Tibial nerve (tissue), 4 donors: ENCODE measurements around the gene TRIP12. TPM values are rescaled to one million over a fixed set of nuclear protein-coding genes. Genes with fewer than 3 reads are reported as not detected.
"Not testable (repeated sequence)": the region's sequence is repeated elsewhere in the genome, so short reads cannot be mapped to it uniquely, and the experiment has no call there.

ENCODE experiments used
- DNase-seq, 2 donors: peaks; one replicate each; pipeline ENCODE4 v3.0.0-alpha.2; 2019; ENCODE audit warnings: low spot score in 2 of 2
- H3K27ac ChIP-seq, 4 donors: fragments of 200-600 bp; sonication (generic) in 3 of 4; one replicate each; pipeline ENCODE4 v1.5.1; 2017 to 2019; ENCODE audit warnings: mild to moderate bottlenecking in 1 of 4
- H3K27me3 ChIP-seq, 2 donors: fragments of 200-600 bp; sonication (generic) in 1 of 2; one replicate each; pipeline versions ENCODE4 v1.5.1 to v1.6.0; 2017 to 2019
- H3K36me3 ChIP-seq, 3 donors: fragments of 200-600 bp; sonication (generic); one replicate each; pipeline ENCODE4 v1.5.1; 2018 to 2019
- H3K4me1 ChIP-seq, 4 donors: fragments of 200-600 bp; sonication (generic) in 3 of 4; one replicate each; pipeline ENCODE4 v1.5.1; 2017 to 2019
- H3K4me3 ChIP-seq, 4 donors: fragments of 200-600 bp; sonication (generic) in 3 of 4; one replicate each; pipeline ENCODE4 v1.5.1; 2017 to 2019; ENCODE audit warnings: mild to moderate bottlenecking in 1 of 4, moderate library complexity in 1 of 4
- H3K9me3 ChIP-seq, 4 donors: fragments of 200-600 bp; sonication (generic) in 3 of 4; one replicate each; pipeline ENCODE4 v1.5.1; 2017 to 2019
- EP300 ChIP-seq, 2 donors: sonication (generic); formaldehyde crosslinking; IDR thresholded peaks; one replicate each; pipeline ENCODE4 v1.6.1; 2017; ENCODE audit warnings: antibody characterized with exemption in 2 of 2, mild to moderate bottlenecking in 1 of 2
- POLR2A ChIP-seq, 2 donors: fragments of 450-650 bp; IDR thresholded peaks; one replicate each; pipeline ENCODE4 v1.6.1; 2017; ENCODE audit warnings: antibody characterized with exemption in 2 of 2, mild to moderate bottlenecking in 2 of 2, moderate library complexity in 2 of 2
- WGBS, 2 donors: methylation state at CpG; one replicate each; pipeline ENCODE4 v1.1.5; 2018; 5-methylcytosine and 5-hydroxymethylcytosine counted together
- total RNA-seq, 4 donors: library from RNA; depleted of rRNA; stranded (reverse); fragments of >200 nt; gene quantifications; one replicate each; pipeline ENCODE4 v1.1.0, GENCODE V29; 2016
- TF ChIP-seq, protein P1 (sequence below), 5 experiments: fragments of 200-600 bp in 3 of 5; fragments of 450-650 bp in 2 of 5; sonication (generic) in 3 of 5; IDR thresholded peaks; one replicate each; pipeline ENCODE4 v1.5.1; 2016 to 2019; ENCODE audit warnings: antibody characterized with exemption in 5 of 5, mild to moderate bottlenecking in 3 of 5, moderate library complexity in 2 of 5

Gene TRIP12
- total RNA-seq, 4 donors from 2014 or later = 190 to 210 (median 202) TPM

DNA sequence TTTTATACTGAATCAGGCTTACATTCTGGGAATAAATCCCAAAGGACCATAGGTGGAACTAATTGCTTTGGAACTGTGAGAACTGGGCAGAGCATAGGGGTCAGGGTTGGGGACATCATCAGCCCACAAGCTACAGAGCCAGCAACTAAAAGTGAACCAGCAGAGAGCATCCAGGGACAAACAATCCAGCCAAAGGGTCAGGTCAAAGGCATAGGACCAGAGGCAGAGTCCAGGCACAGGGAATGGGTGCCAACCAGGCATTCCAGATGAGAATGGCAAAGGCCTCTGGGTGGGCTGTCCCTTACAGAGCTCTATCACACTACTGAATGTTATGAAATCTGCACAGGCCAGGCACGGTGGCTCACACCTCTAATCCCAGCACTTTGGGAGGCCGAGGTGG, 195.2 kb downstream of the TRIP12 start:
- no peak for TF ChIP-seq EP300 (IDR thresholded peaks at IDR 0.05)
- TF ChIP-seq POLR2A (IDR thresholded peaks at IDR 0.05) = no peak
- TF ChIP-seq, protein P1, sequence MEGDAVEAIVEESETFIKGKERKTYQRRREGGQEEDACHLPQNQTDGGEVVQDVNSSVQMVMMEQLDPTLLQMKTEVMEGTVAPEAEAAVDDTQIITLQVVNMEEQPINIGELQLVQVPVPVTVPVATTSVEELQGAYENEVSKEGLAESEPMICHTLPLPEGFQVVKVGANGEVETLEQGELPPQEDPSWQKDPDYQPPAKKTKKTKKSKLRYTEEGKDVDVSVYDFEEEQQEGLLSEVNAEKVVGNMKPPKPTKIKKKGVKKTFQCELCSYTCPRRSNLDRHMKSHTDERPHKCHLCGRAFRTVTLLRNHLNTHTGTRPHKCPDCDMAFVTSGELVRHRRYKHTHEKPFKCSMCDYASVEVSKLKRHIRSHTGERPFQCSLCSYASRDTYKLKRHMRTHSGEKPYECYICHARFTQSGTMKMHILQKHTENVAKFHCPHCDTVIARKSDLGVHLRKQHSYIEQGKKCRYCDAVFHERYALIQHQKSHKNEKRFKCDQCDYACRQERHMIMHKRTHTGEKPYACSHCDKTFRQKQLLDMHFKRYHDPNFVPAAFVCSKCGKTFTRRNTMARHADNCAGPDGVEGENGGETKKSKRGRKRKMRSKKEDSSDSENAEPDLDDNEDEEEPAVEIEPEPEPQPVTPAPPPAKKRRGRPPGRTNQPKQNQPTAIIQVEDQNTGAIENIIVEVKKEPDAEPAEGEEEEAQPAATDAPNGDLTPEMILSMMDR (IDR thresholded peaks at IDR 0.05) = no peak
- H3K27ac ChIP-seq = no peak overlapping the region
- no peaks in the 10 kb centered on the region for H3K36me3 ChIP-seq
- peaks cover 0 to 4% (median 0%) of the 10 kb centered on the region in 4 donors for H3K9me3 ChIP-seq
- no peaks in the 10 kb centered on the region for H3K27me3 ChIP-seq
- DNase-seq = no peak
- WGBS, 2 donors = 75 to 84% methylated on average over 2 of the region's 2 CpGs
- H3K4me3 ChIP-seq = no peak overlapping the region
- no peaks in the 10 kb centered on the region for H3K4me1 ChIP-seq

DNA sequence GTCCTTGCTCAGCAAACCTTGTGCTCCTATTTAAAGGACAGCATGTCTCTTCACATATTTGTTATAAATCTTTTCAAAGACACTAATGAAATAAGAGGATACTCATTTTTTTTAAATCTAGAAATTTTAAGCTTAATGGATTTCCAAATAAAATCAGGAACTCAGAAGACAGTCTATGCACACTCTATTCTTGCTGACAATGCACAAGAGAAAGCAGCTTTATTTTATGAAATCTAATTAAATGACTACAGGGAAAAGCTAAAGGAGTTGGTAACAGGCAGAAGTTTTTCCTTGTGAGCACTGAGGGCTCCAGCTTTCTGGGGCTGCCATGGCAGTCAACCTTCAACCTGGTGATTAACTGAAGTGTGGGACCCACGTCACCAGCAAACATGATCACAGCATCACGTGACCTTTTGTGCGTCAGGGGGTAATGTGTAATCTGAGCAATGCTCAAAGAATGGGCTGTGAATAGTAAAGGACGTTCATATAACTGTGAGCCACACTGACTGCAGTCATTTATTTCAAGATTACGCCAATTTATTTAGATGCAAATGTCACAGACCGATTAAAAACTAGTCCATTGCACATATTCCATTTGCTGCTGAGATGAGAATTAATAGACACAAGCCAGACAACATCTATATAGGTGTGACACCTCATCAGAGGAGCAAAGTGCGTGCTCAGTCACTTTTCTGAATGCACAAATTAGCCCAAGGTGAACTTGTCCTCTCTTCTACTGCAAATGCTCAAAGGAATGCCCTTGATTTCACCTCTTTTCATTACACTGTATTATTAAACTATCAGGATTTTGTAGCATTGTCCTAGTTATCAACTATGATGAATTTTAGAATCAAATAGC, 195.9 kb downstream of the TRIP12 start:
- TF ChIP-seq POLR2A (IDR thresholded peaks at IDR 0.05) = no peak
- no peak for TF ChIP-seq EP300 (IDR thresholded peaks at IDR 0.05)
- H3K4me1 ChIP-seq = no peaks in the 10 kb centered on the region
- no peak overlapping the region for H3K27ac ChIP-seq
- peaks cover 0 to 4% (median 0%) of the 10 kb centered on the region in 4 donors for H3K9me3 ChIP-seq
- WGBS, 2 donors = 51% methylated on average over 7 of the region's 7 CpGs
- no peak for DNase-seq
- no peak overlapping the region for H3K4me3 ChIP-seq
- H3K36me3 ChIP-seq = no peaks in the 10 kb centered on the region
- no peaks in the 10 kb centered on the region for H3K27me3 ChIP-seq

DNA sequence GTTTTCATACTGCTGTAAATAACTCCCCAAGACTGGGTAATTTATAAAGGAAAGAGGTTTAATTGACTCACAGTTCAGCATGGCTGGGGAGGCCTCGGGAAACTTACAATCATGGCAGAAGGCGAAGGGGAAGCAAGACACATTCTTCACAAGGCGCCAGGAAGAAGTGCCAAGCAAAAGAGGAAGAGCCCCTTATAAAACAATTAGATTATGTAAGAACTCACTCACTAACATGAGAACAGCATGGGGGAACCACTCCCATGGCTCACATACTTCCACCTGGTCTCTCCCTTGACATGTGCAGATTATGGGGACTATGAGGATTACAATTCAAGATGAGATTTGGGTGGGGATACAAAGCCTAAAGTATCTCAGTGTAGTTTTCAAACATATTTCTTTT, 198.6 kb downstream of the TRIP12 start:
- not testable (repeated sequence) for H3K4me1 ChIP-seq, H3K4me3 ChIP-seq, DNase-seq, H3K27me3 ChIP-seq, H3K36me3 ChIP-seq, H3K27ac ChIP-seq, H3K9me3 ChIP-seq
- 85 to 88% methylated on average over 3 of the region's 3 CpGs for WGBS, 2 donors

DNA sequence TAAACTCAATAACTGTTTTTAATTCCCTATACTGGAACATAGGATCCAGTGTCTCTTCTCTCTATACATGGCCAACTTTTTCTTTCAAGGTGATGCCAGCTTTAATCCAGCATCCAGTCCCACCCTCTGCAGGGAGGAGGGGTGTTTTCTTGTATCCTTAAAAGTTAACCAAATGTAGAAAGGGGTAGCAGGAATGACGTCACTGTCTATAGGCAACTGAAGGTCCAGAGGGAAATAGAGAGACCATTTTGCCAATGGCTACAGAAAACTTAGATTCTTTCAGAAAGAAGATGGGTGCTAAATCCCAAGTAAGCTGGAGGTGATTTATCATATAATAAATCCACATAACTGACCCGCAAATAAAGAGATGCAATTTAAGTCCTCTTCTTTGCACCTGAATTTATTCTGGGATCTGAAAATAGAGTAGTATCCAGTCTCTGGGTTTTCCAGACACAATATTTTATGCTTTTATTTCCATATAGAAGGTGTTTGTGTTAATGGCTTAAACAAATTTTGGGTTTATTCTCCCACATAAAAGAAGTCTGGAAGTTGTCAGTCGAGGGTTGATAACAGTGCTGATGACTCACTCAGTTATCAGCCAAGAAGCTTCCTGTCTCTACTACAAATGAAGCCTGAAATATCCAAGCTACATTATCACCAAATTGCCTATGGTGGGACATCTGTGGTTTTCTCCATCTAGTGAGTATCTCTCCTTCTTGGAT, 201.7 kb downstream of the TRIP12 start:
- Histone ChIP-seq H3K36me3 (no peaks in the 10 kb centered on the region), H3K9me3 (peaks cover 0 to 4% (median 0%) of the 10 kb centered on the region in 4 donors), H3K4me3 (no peak overlapping the region), H3K27me3 (peaks cover 0 to 34% of the 10 kb centered on the region in 2 donors), H3K27ac (no peak overlapping the region), H3K4me1 (peaks cover 0 to 4% (median 2%) of the 10 kb centered on the region in 4 donors)
- DNase-seq = no peak
- TF ChIP-seq, protein P1 (IDR thresholded peaks at IDR 0.05) = no peak
- TF ChIP-seq POLR2A (IDR thresholded peaks at IDR 0.05) (no peak), EP300 (IDR thresholded peaks at IDR 0.05) (no peak)
- WGBS, 2 donors = 64 to 68% methylated on average over 3 of the region's 3 CpGs

DNA sequence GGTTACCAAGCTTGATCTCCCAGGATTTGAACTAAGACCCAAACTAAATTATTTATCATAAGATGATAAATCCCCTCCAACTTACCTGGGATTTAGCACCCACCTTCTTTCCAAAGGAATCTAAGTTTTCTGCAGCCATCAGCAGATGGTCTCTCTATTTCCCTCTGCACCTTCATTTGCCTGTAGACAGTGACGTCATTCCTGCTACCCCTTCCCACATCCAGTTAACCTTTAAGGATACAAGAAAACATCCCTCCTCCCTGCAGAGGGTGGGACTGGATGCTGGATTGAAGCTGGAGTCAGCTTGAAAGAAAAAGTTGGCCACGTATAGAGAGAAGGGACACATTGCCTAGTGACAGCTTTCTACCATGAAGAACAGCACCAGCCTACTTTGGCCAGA, 203.8 kb downstream of the TRIP12 start:
- Histone ChIP-seq H3K4me1 (peaks cover 0 to 22% (median 15%) of the 10 kb centered on the region in 4 donors), H3K36me3 (no peaks in the 10 kb centered on the region), H3K27ac (no peak overlapping the region), H3K27me3 (peaks cover 0 to 50% of the 10 kb centered on the region in 2 donors), H3K4me3 (no peak overlapping the region), H3K9me3 (peaks cover 0 to 4% (median 0%) of the 10 kb centered on the region in 4 donors)
- 49 to 53% methylated on average over 2 of the region's 2 CpGs for WGBS, 2 donors
- no peak for TF ChIP-seq POLR2A (IDR thresholded peaks at IDR 0.05)
- TF ChIP-seq EP300 (IDR thresholded peaks at IDR 0.05) = no peak
- TF ChIP-seq, protein P1 (IDR thresholded peaks at IDR 0.05) = no peak
- DNase-seq = no peak
